GM18502 (cell line): ENCODE data around the gene ST14.
"Not testable (repeated sequence)": the region's sequence is repeated elsewhere in the genome, so short reads cannot be mapped to it uniquely, and the experiment has no call there.

Experiments used
- ATAC-seq: cut with Tn5 transposase; IDR thresholded peaks from one replicate; pipeline ENCODE4 v1.9.1; 2021; ENCODE audit warnings: mild to moderate bottlenecking; ENCODE audit not compliant: unreplicated experiment, poor library complexity

The ST14 gene

GRCh38 chr11:130161441-130162145, 2.0 kb downstream of the ST14 start:
- ATAC-seq, result no peak

- ATAC-seq, result no peak
Observed at GRCh38 chr11:130162733-130163132, 3.2 kb downstream of the ST14 start.

GRCh38 chr11:130163346-130164220, 4.0 kb downstream of the ST14 start:
- ATAC-seq, result no peak

GRCh38 chr11:130164221-130164570, 4.6 kb downstream of the ST14 start:
- ATAC-seq, result no peak

- ATAC-seq, result no peak
Observed at GRCh38 chr11:130165601-130166456, 6.2 kb downstream of the ST14 start.

- ATAC-seq, result peak; percentile 82
Observed at GRCh38 chr11:130166457-130166784, 6.8 kb downstream of the ST14 start.

- ATAC-seq, result no peak
Observed at GRCh38 chr11:130167146-130167545, 7.6 kb downstream of the ST14 start.

GRCh38 chr11:130168105-130168504, 8.5 kb downstream of the ST14 start:
- no peak for ATAC-seq

- ATAC-seq, result no peak
Observed at GRCh38 chr11:130170345-130170744, 10.8 kb downstream of the ST14 start.

GRCh38 chr11:130171534-130171933, 12.0 kb downstream of the ST14 start:
- ATAC-seq, result no peak

GRCh38 chr11:130172001-130172400, 12.4 kb downstream of the ST14 start:
- ATAC-seq, result not testable (repeated sequence)

GRCh38 chr11:130174642-130175041, 15.1 kb downstream of the ST14 start:
- ATAC-seq, result no peak

GRCh38 chr11:130175898-130176297, 16.3 kb downstream of the ST14 start:
- ATAC-seq, result no peak

GRCh38 chr11:130177782-130178181, 18.2 kb downstream of the ST14 start:
- no peak for ATAC-seq

GRCh38 chr11:130178441-130179339, 19.1 kb downstream of the ST14 start:
- no peak for ATAC-seq

- ATAC-seq, result no peak
Observed at GRCh38 chr11:130179396-130180306, 20.1 kb downstream of the ST14 start.

GRCh38 chr11:130180491-130180890, 20.9 kb downstream of the ST14 start:
- ATAC-seq, result peak; percentile 56

GRCh38 chr11:130180896-130181294, 21.3 kb downstream of the ST14 start:
- peak; percentile 6 for ATAC-seq
